B cell (primary cell): ENCODE results near the gene HLCS. TPM values are rescaled to one million over a fixed set of nuclear protein-coding genes. Genes with fewer than 3 reads are reported as not detected.

Source experiments
- ATAC-seq: fragments of 200-7000 bp; cut with Tn5 transposase; one replicate; pipeline ENCODE4 v1.10.0; 2021; ENCODE audit warnings: low read depth, mild to moderate bottlenecking, moderate number of reproducible peaks, moderate library complexity
- CTCF ChIA-PET: fragments of 350-600 bp; sonication (Branson Sonifier 250); formaldehyde crosslinking; loops from one replicate; lab custom pipeline; 2021; ENCODE audit warnings: antibody characterized with exemption, inconsistent platforms; lab: Charles Lee
- POLR2A ChIA-PET: fragments of 350-600 bp; sonication (Branson Sonifier 250); formaldehyde crosslinking; loops from one replicate; lab custom pipeline; 2021; ENCODE audit warnings: antibody characterized with exemption; lab: Charles Lee
- DNase-seq: peaks from one replicate; pipeline ENCODE4 v3.0.0; 2013
- H2AFZ ChIP-seq: 2 replicates; pipeline ENCODE4 v1.6.1; 2012; ENCODE audit warnings: mild to moderate bottlenecking, low read depth, low read length; ENCODE audit not compliant: insufficient read depth, poor library complexity, severe bottlenecking
- H3K27ac ChIP-seq, 2 donors: 1 replicate in 1 of 2; 2 replicates in 1 of 2; pipeline ENCODE4 v1.5.1; 2012 to 2013; ENCODE audit warnings: low read length in 2 of 2, mild to moderate bottlenecking in 2 of 2, moderate library complexity in 1 of 2
- H3K27me3 ChIP-seq, 4 experiments: fragments of 200-600 bp in 1 of 4; sonication (generic) in 1 of 4; replicated peaks in 1 of 4; 1 replicate in 2 of 4; 2 replicates in 2 of 4; pipeline versions ENCODE4 v1.6.1 to v1.7.0; 2013 to 2016; ENCODE audit warnings: low read length in 3 of 4, mild to moderate bottlenecking in 2 of 4, mixed read lengths in 1 of 4, moderate library complexity in 1 of 4; ENCODE audit not compliant: insufficient read depth in 4 of 4, control insufficient read depth in 3 of 4; ENCODE audit errors: control extremely low read depth in 1 of 4
- H3K36me3 ChIP-seq, 2 experiments: replicated peaks in 1 of 2; 1 replicate in 1 of 2; 2 replicates in 1 of 2; pipeline versions ENCODE4 v1.6.1 to v1.7.1; 2013; ENCODE audit warnings: low read length in 1 of 2; ENCODE audit not compliant: insufficient read depth in 2 of 2, control insufficient read depth in 1 of 2; ENCODE audit errors: control extremely low read depth in 1 of 2, extremely low read depth in 1 of 2
- H3K4me1 ChIP-seq, 2 donors: fragments of 200-600 bp in 1 of 2; sonication (generic) in 1 of 2; 1 replicate in 1 of 2; 2 replicates in 1 of 2; pipeline versions ENCODE4 v1.5.1 to v1.6.1; 2013 to 2017; ENCODE audit warnings: low read length in 2 of 2; ENCODE audit not compliant: control insufficient read depth in 2 of 2, insufficient read depth in 2 of 2
- H3K4me2 ChIP-seq: replicated peaks from 2 replicates; pipeline ENCODE3; 2012; ENCODE audit warnings: mild to moderate bottlenecking, low read depth, low read length; ENCODE audit not compliant: poor library complexity, severe bottlenecking
- H3K4me3 ChIP-seq, 5 experiments: fragments of 200-600 bp in 1 of 5; sonication (generic) in 1 of 5; 1 replicate in 3 of 5; 2 replicates in 2 of 5; pipeline versions ENCODE4 v1.5.1 to v1.7.0; 2011 to 2016; ENCODE audit warnings: low read length in 4 of 5, mild to moderate bottlenecking in 4 of 5, low read depth in 2 of 5, control low read depth in 1 of 5, moderate library complexity in 1 of 5; ENCODE audit not compliant: insufficient read depth in 1 of 5; ENCODE audit errors: control extremely low read depth in 1 of 5, extremely low read depth in 1 of 5
- H3K79me2 ChIP-seq: fragments of 200-600 bp; sonication (generic); one replicate; pipeline ENCODE4 v1.6.0; 2016; ENCODE audit warnings: low read length; ENCODE audit not compliant: control insufficient read depth, insufficient read depth
- H3K9ac ChIP-seq: fragments of 200-600 bp; sonication (generic); 2 replicates; pipeline ENCODE4 v1.6.1; 2017; ENCODE audit warnings: mild to moderate bottlenecking, low read length, moderate library complexity
- H3K9me3 ChIP-seq, 3 donors: one replicate each; pipeline versions ENCODE4 v1.6.1 to v1.7.1; 2013; ENCODE audit warnings: low read length in 2 of 3; ENCODE audit not compliant: control insufficient read depth in 2 of 3, insufficient read depth in 1 of 3; ENCODE audit errors: control extremely low read depth in 1 of 3
- H4K20me1 ChIP-seq: 2 replicates; pipeline ENCODE4 v1.6.0; 2012; ENCODE audit warnings: mild to moderate bottlenecking, low read length; ENCODE audit not compliant: insufficient read depth, control insufficient read depth, poor library complexity, severe bottlenecking
- H3K27ac Mint-ChIP-seq: one replicate; pipeline ENCODE4 v1.8.0; 2021; ENCODE audit warnings: mixed read lengths
- H3K27me3 Mint-ChIP-seq: one replicate; pipeline ENCODE4 v1.8.0; 2021; ENCODE audit warnings: mixed read lengths
- H3K4me1 Mint-ChIP-seq: one replicate; pipeline ENCODE4 v1.8.0; 2021; ENCODE audit warnings: mixed read lengths
- H3K4me3 Mint-ChIP-seq: one replicate; pipeline ENCODE4 v1.8.0; 2021; ENCODE audit warnings: mixed read lengths
- H3K9me3 Mint-ChIP-seq: one replicate; pipeline ENCODE4 v1.8.0; 2022; ENCODE audit warnings: mixed read lengths; ENCODE audit not compliant: insufficient read depth
- CTCF ChIP-seq: fragments of 200-600 bp; IDR thresholded peaks from one replicate; pipeline ENCODE4 v1.8.0; 2022; ENCODE audit warnings: antibody characterized with exemption, mild to moderate bottlenecking
- EZH2 ChIP-seq: IDR thresholded peaks from 2 replicates; pipeline ENCODE4 v1.6.1; 2012; ENCODE audit warnings: borderline replicate concordance, low read depth, mild to moderate bottlenecking, moderate library complexity, low read length; ENCODE audit not compliant: insufficient read depth, poor library complexity, severe bottlenecking
- WGBS: methylation state at CpG from one replicate; pipeline ENCODE4 v1.1.5; 2013; ENCODE audit warnings: missing lambda C conversion rate; ENCODE audit not compliant: insufficient coverage; 5-methylcytosine and 5-hydroxymethylcytosine counted together
- intact Hi-C: fragments of 100-400 bp; cut with micrococcal nuclease; formaldehyde crosslinking; loops from one replicate; pipeline ENCODE4 v1.10.0; 2022
- polyA plus RNA-seq: library from polyadenylated mRNA; depleted of rRNA; stranded (reverse); fragments of >200 nt; gene quantifications from 2 replicates; pipeline ENCODE4 v1.2.3, GENCODE V29; 2012
- total RNA-seq, 2 donors: library from RNA; stranded (reverse); fragments of 120-200 nt in 1 of 2; gene quantifications; 1 replicate in 1 of 2; 2 replicates in 1 of 2; pipeline versions ENCODE4 v1.2.3 to v1.2.4, GENCODE V29; 2013 to 2022

The HLCS gene
- total and polyA plus RNA-seq, 2 donors (not counting 1 experiment from before 2014, with no cell fraction given), result 4.4 to 14.7 TPM

GRCh38 chr21:36701756-36702621, 264.5 kb downstream of the HLCS start:
- Histone ChIP-seq H3K9me3 (peaks cover 0 to 28% (median 0%) of the 10 kb centered on the region in 3 donors), H3K36me3 (no peaks in the 10 kb centered on the region), H3K4me1 (peaks cover 24 to 47% of the 10 kb centered on the region in 2 donors), H3K27me3 (peaks cover 0 to 87% (median 53%) of the 10 kb centered on the region in 4 experiments), H4K20me1 (no peaks in the 10 kb centered on the region), H3K4me3 (no peak overlapping the region), H3K4me2 (peak overlapping the region; percentile 60), H3K9ac (no peak overlapping the region), H3K79me2 (no peaks in the 10 kb centered on the region), H2AFZ (no peak overlapping the region), H3K27ac (no peak overlapping the region)
- no peak for TF ChIP-seq CTCF
- no peak for TF ChIP-seq EZH2
- no peak overlapping the region for H3K27ac Mint-ChIP-seq
- ATAC-seq (no peak), DNase-seq (no peak)
- peaks cover 30% of the 10 kb centered on the region for H3K4me1 Mint-ChIP-seq
- CTCF ChIA-PET, result interaction anchor here (0.5 kb wide), 1 partner anchor 317 kb away, joined by 3 read pairs; no protein-coding TSS in a partner anchor
- no peaks in the 10 kb centered on the region for H3K9me3 Mint-ChIP-seq
- H3K4me3 Mint-ChIP-seq, result peak overlapping the region; percentile 65
- H3K27me3 Mint-ChIP-seq, result peaks cover 54% of the 10 kb centered on the region
- intact Hi-C loops, result no loop called here
- POLR2A ChIA-PET, result no interaction called here
- 6% methylated on average over 16 of the region's 26 CpGs for whole genome bisulfite sequencing
